Measurements from ENCODE around the gene ATF1.

GRCh38 chr12:50725011-50725942 lies 38.6 kb upstream of the ATF1 start:
- TF ChIP-seq CTCF (IDR thresholded peaks at IDR 0.05), result no peak
- TF ChIP-seq POLR2A (IDR thresholded peaks at IDR 0.05), result no peak
- TF ChIP-seq EP300 (IDR thresholded peaks at IDR 0.05), result peak in 1 of 2 donors; percentile 59
